ENCODE measurements around the gene TARBP1. TPM values are rescaled to one million over a fixed set of nuclear protein-coding genes. Genes with fewer than 3 reads are reported as not detected.
A peak's percentile ranks its signal among the peaks of the same experiment; 100 is the strongest.

Gene TARBP1
- total RNA-seq, 1 experiment from 2014 or later: 47.3 TPM

- no peak for DNase-seq
- Histone ChIP-seq H3K4me1 (replicated peaks; ENCODE audit: insufficient read depth) (no peaks in the 10 kb centered on the region), H2AFZ (no peak overlapping the region), H3K27ac (no peak overlapping the region), H3K9me3 (ENCODE audit: insufficient read depth, low read depth) (no peaks in the 10 kb centered on the region; the same call in 1 of the 2 replicates), H3K36me3 (ENCODE audit: low read depth) (no peaks in the 10 kb centered on the region), H3F3A (ENCODE audit: insufficient read depth, low read depth) (no peaks in the 10 kb centered on the region; the same call in 1 of the 2 replicates), H3K27me3 (ENCODE audit: insufficient read depth, low read depth) (no peaks in the 10 kb centered on the region), H3K4me3 (no peak overlapping the region), H3K79me2 (ENCODE audit: low read depth) (no peaks in the 10 kb centered on the region), H3K9me2 (ENCODE audit: insufficient read depth) (no peaks in the 10 kb centered on the region), H4K20me1 (ENCODE audit: insufficient read depth) (no peaks in the 10 kb centered on the region), H3K4me2 (no peak overlapping the region)
- no peak for TF ChIP-seq CTCF (conservative IDR thresholded peaks at IDR 0.05)
- TF ChIP-seq EZH2 (IDR thresholded peaks at IDR 0.05; ENCODE audit: low read depth): no peak
- BruUV-seq (replicated peaks): TSS peak; percentile 89
- intact Hi-C loops (cut with micrococcal nuclease; ENCODE audit: unreplicated experiment): no loop called here
- ChIA-PET POLR2A (ENCODE audit: unreplicated experiment) (interaction anchor here (0.6 to 0.7 kb wide), 2 partner anchors 15 to 143 kb away, joined by 3 to 4 read pairs; no protein-coding TSS in a partner anchor), CTCF (no interaction called here)
Measured at GRCh38 chr1:234355782-234356510, 123.0 kb downstream of the TARBP1 start.

- BruUV-seq (replicated peaks): no TSS peak
- Histone ChIP-seq H3K27me3 (ENCODE audit: insufficient read depth, low read depth) (no peaks in the 10 kb centered on the region), H2AFZ (no peak overlapping the region), H3K4me2 (no peak overlapping the region), H3K4me1 (replicated peaks; ENCODE audit: insufficient read depth) (no peaks in the 10 kb centered on the region), H3K4me3 (no peak overlapping the region), H3K27ac (no peak overlapping the region), H3K79me2 (ENCODE audit: low read depth) (no peaks in the 10 kb centered on the region), H3K36me3 (ENCODE audit: low read depth) (no peaks in the 10 kb centered on the region), H3F3A (ENCODE audit: insufficient read depth, low read depth) (no peaks in the 10 kb centered on the region; the same call in 1 of the 2 replicates), H3K9me2 (ENCODE audit: insufficient read depth) (no peaks in the 10 kb centered on the region), H3K9me3 (ENCODE audit: insufficient read depth, low read depth) (no peaks in the 10 kb centered on the region), H4K20me1 (ENCODE audit: insufficient read depth) (no peaks in the 10 kb centered on the region)
- TF ChIP-seq CTCF (conservative IDR thresholded peaks at IDR 0.05) (no peak), EZH2 (IDR thresholded peaks at IDR 0.05; ENCODE audit: low read depth) (no peak)
- ChIA-PET CTCF (interaction anchor here (0.6 kb wide), 1 partner anchor 109 kb away, joined by 5 read pairs; no protein-coding TSS in a partner anchor), POLR2A (ENCODE audit: unreplicated experiment) (interaction anchor here (0.6 kb wide), 1 partner anchor 1019 kb away, joined by 3 read pairs; no protein-coding TSS in a partner anchor)
- intact Hi-C loops (cut with micrococcal nuclease; ENCODE audit: unreplicated experiment): no loop called here
- no peak for DNase-seq
Measured at GRCh38 chr1:234348964-234349363, 130.0 kb downstream of the TARBP1 start.

- H3K4me1 ChIP-seq (replicated peaks; ENCODE audit: insufficient read depth): no peaks in the 10 kb centered on the region
- no peak overlapping the region for H3K4me3 ChIP-seq
- no peak overlapping the region for H2AFZ ChIP-seq
- no peaks in the 10 kb centered on the region for H4K20me1 ChIP-seq (ENCODE audit: insufficient read depth)
- DNase-seq: no peak
- ChIA-PET POLR2A (ENCODE audit: unreplicated experiment) (no interaction called here), CTCF (no interaction called here)
- no peaks in the 10 kb centered on the region for H3K9me2 ChIP-seq (ENCODE audit: insufficient read depth)
- no peaks in the 10 kb centered on the region for H3F3A ChIP-seq (ENCODE audit: insufficient read depth, low read depth)
- no peaks in the 10 kb centered on the region for H3K36me3 ChIP-seq (ENCODE audit: low read depth)
- H3K27ac ChIP-seq: no peak overlapping the region
- no peak overlapping the region for H3K4me2 ChIP-seq
- intact Hi-C loops (cut with micrococcal nuclease; ENCODE audit: unreplicated experiment): no loop called here
- TF ChIP-seq EZH2 (IDR thresholded peaks at IDR 0.05; ENCODE audit: low read depth): no peak
- TF ChIP-seq CTCF (conservative IDR thresholded peaks at IDR 0.05): no peak
- no peaks in the 10 kb centered on the region for H3K9me3 ChIP-seq (ENCODE audit: insufficient read depth, low read depth)
- H3K79me2 ChIP-seq (ENCODE audit: low read depth): no peaks in the 10 kb centered on the region
- no peaks in the 10 kb centered on the region for H3K27me3 ChIP-seq (ENCODE audit: insufficient read depth, low read depth)
- no TSS peak for BruUV-seq (replicated peaks)
Measured at GRCh38 chr1:234345237-234345636, 133.7 kb downstream of the TARBP1 start.

Data from PC-9 (cell line).